DND-41 (cell line): ENCODE results near the gene LFNG.

Source experiments
- CTCF ChIP-seq: IDR thresholded peaks from 2 replicates; pipeline ENCODE4 v1.5.1; 2012; ENCODE audit warnings: borderline replicate concordance, low read length, moderate library complexity, mild to moderate bottlenecking; ENCODE audit not compliant: poor library complexity, severe bottlenecking; ENCODE audit errors: extremely low read depth
- EZH2 ChIP-seq: IDR thresholded peaks from 3 replicates; pipeline ENCODE4 v1.6.1; 2012; ENCODE audit warnings: borderline replicate concordance, low read depth, mild to moderate bottlenecking, moderate library complexity, low read length, inconsistent platforms; ENCODE audit not compliant: severe bottlenecking

- TF ChIP-seq EZH2, result no peak
- TF ChIP-seq CTCF, result no peak
These were observed 14.2 kb upstream of the LFNG start for GRCh38 chr7:2505401-2505800.
